PC-3 (cell line): ENCODE data around the gene CHL1.

Experiments used
- EZH2 ChIP-seq: fragments of 300-600 bp; sonication (generic); IDR thresholded peaks from one replicate; pipeline ENCODE4 v1.6.1; 2017; ENCODE audit warnings: antibody characterized with exemption, mild to moderate bottlenecking, low read length; ENCODE audit not compliant: unreplicated experiment
- TF ChIP-seq, protein P1 (sequence below): fragments of 300-600 bp; sonication (generic); conservative IDR thresholded peaks from 2 replicates; pipeline ENCODE4 v1.5.1; 2017; ENCODE audit warnings: antibody characterized with exemption, low read depth, mild to moderate bottlenecking, low read length

DNA sequence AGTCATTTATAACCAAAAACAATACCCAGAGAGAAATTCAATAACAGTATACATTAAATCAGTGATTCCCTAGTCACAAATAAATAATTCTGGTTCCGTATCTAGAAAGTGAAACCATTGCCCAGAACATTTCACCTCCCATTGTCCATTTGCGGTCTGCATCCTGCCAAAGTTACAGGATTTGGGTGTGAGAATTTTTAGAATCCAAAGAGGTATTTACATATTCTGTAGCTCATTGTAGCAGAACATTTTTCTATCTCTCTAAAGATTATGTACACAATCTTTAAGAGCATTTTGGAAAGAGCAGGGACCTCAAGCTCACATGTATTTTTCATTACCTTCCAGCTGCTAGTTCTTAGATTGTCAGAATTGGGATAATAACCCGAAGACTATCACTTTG lies 261.6 kb downstream of the CHL1 start:
- TF ChIP-seq, protein P1, sequence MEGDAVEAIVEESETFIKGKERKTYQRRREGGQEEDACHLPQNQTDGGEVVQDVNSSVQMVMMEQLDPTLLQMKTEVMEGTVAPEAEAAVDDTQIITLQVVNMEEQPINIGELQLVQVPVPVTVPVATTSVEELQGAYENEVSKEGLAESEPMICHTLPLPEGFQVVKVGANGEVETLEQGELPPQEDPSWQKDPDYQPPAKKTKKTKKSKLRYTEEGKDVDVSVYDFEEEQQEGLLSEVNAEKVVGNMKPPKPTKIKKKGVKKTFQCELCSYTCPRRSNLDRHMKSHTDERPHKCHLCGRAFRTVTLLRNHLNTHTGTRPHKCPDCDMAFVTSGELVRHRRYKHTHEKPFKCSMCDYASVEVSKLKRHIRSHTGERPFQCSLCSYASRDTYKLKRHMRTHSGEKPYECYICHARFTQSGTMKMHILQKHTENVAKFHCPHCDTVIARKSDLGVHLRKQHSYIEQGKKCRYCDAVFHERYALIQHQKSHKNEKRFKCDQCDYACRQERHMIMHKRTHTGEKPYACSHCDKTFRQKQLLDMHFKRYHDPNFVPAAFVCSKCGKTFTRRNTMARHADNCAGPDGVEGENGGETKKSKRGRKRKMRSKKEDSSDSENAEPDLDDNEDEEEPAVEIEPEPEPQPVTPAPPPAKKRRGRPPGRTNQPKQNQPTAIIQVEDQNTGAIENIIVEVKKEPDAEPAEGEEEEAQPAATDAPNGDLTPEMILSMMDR: no peak
- TF ChIP-seq EZH2: no peak
